ENCODE results near the gene PATJ. TPM values are rescaled to one million over a fixed set of nuclear protein-coding genes. Genes with fewer than 3 reads are reported as not detected.

The PATJ gene
- total RNA-seq, 1 experiment from 2014 or later: 40.0 TPM

GRCh38 chr1:62054188-62054587 is 311.9 kb downstream of the PATJ start:
- no peak for DNase-seq (ENCODE audit: low read depth)
- in situ Hi-C loops (cut with HindIII; ENCODE audit: low pct_unique_long_range_greater_than_20kb, low sequenced_read_pairs): no loop called here

- no peak for DNase-seq (ENCODE audit: low read depth)
- in situ Hi-C loops (cut with HindIII; ENCODE audit: low pct_unique_long_range_greater_than_20kb, low sequenced_read_pairs): no loop called here
Measured at GRCh38 chr1:62057230-62057629, 314.9 kb downstream of the PATJ start.

- DNase-seq (ENCODE audit: low read depth): no peak
- in situ Hi-C loops (cut with HindIII; ENCODE audit: low pct_unique_long_range_greater_than_20kb, low sequenced_read_pairs): no loop called here
Measured at GRCh38 chr1:62057641-62058290, 315.5 kb downstream of the PATJ start.

GRCh38 chr1:62058956-62059355 is 316.7 kb downstream of the PATJ start:
- in situ Hi-C loops (cut with HindIII; ENCODE audit: low pct_unique_long_range_greater_than_20kb, low sequenced_read_pairs): no loop called here

GRCh38 chr1:62062087-62062486 is 319.8 kb downstream of the PATJ start:
- no peak for DNase-seq (ENCODE audit: low read depth)
- in situ Hi-C loops (cut with HindIII; ENCODE audit: low pct_unique_long_range_greater_than_20kb, low sequenced_read_pairs): no loop called here

More at GRCh38 chr1:62058956-62059355, 316.7 kb downstream of the PATJ start:
- no peak for DNase-seq (ENCODE audit: low read depth)

GRCh38 chr1:62064829-62065407 is 322.6 kb downstream of the PATJ start:
- no peak for DNase-seq (ENCODE audit: low read depth)

GRCh38 chr1:62066713-62067112 is 324.4 kb downstream of the PATJ start:
- no peak for DNase-seq (ENCODE audit: low read depth)
- in situ Hi-C loops (cut with HindIII; ENCODE audit: low pct_unique_long_range_greater_than_20kb, low sequenced_read_pairs): no loop called here

More at GRCh38 chr1:62064829-62065407, 322.6 kb downstream of the PATJ start:
- in situ Hi-C loops (cut with HindIII; ENCODE audit: low pct_unique_long_range_greater_than_20kb, low sequenced_read_pairs): no loop called here

- in situ Hi-C loops (cut with HindIII; ENCODE audit: low pct_unique_long_range_greater_than_20kb, low sequenced_read_pairs): no loop called here
- no peak for DNase-seq (ENCODE audit: low read depth)
Measured at GRCh38 chr1:62068416-62068843, 326.1 kb downstream of the PATJ start.

- in situ Hi-C loops (cut with HindIII; ENCODE audit: low pct_unique_long_range_greater_than_20kb, low sequenced_read_pairs): no loop called here
- DNase-seq (ENCODE audit: low read depth): no peak
Measured at GRCh38 chr1:62068978-62069377, 326.7 kb downstream of the PATJ start.

GRCh38 chr1:62070384-62071011 is 328.2 kb downstream of the PATJ start:
- in situ Hi-C loops (cut with HindIII; ENCODE audit: low pct_unique_long_range_greater_than_20kb, low sequenced_read_pairs): no loop called here
- no peak for DNase-seq (ENCODE audit: low read depth)

- in situ Hi-C loops (cut with HindIII; ENCODE audit: low pct_unique_long_range_greater_than_20kb, low sequenced_read_pairs): no loop called here
- DNase-seq (ENCODE audit: low read depth): no peak
Measured at GRCh38 chr1:62071695-62072094, 329.4 kb downstream of the PATJ start.

- DNase-seq (ENCODE audit: low read depth): peak; percentile 64
- in situ Hi-C loops (cut with HindIII; ENCODE audit: low pct_unique_long_range_greater_than_20kb, low sequenced_read_pairs): no loop called here
Measured at GRCh38 chr1:62076286-62076685, 334.0 kb downstream of the PATJ start.

GRCh38 chr1:62077821-62078220 is 335.5 kb downstream of the PATJ start:
- in situ Hi-C loops (cut with HindIII; ENCODE audit: low pct_unique_long_range_greater_than_20kb, low sequenced_read_pairs): no loop called here

GRCh38 chr1:62082456-62083363 is 340.4 kb downstream of the PATJ start:
- in situ Hi-C loops (cut with HindIII; ENCODE audit: low pct_unique_long_range_greater_than_20kb, low sequenced_read_pairs): no loop called here
- DNase-seq (ENCODE audit: low read depth): peak; percentile 29

More at GRCh38 chr1:62077821-62078220, 335.5 kb downstream of the PATJ start:
- DNase-seq (ENCODE audit: low read depth): no peak

- in situ Hi-C loops (cut with HindIII; ENCODE audit: low pct_unique_long_range_greater_than_20kb, low sequenced_read_pairs): no loop called here
- no peak for DNase-seq (ENCODE audit: low read depth)
Measured at GRCh38 chr1:62084310-62084890, 342.1 kb downstream of the PATJ start.

GRCh38 chr1:62088439-62088838 is 346.2 kb downstream of the PATJ start:
- no peak for DNase-seq (ENCODE audit: low read depth)
- in situ Hi-C loops (cut with HindIII; ENCODE audit: low pct_unique_long_range_greater_than_20kb, low sequenced_read_pairs): no loop called here

- in situ Hi-C loops (cut with HindIII; ENCODE audit: low pct_unique_long_range_greater_than_20kb, low sequenced_read_pairs): no loop called here
- no peak for DNase-seq (ENCODE audit: low read depth)
Measured at GRCh38 chr1:62089570-62089969, 347.3 kb downstream of the PATJ start.

GRCh38 chr1:62090016-62090415 is 347.7 kb downstream of the PATJ start:
- DNase-seq (ENCODE audit: low read depth): no peak
- in situ Hi-C loops (cut with HindIII; ENCODE audit: low pct_unique_long_range_greater_than_20kb, low sequenced_read_pairs): no loop called here

Measured in Caki2 (cell line).